IMR-90 (cell line): ENCODE results near the gene ADCY2. TPM values are rescaled to one million over a fixed set of nuclear protein-coding genes. Genes with fewer than 3 reads are reported as not detected.

Experiments
- ATAC-seq: fragments of 200-7000 bp; cut with Tn5 transposase; 2 replicates; pipeline ENCODE4 v1.9.1; 2020; ENCODE audit warnings: low read depth, mild to moderate bottlenecking, moderate library complexity
- BruUV-seq: library from RNA; stranded (reverse); fragments of 400-500 nt; replicated peaks from 2 replicates; lab custom pipeline; 2021; lab: Mats Ljungman, UMichigan
- CTCF ChIA-PET: fragments of 300-600 bp; formaldehyde crosslinking; extraction: SDS; loops from one replicate; lab custom pipeline; 2021; ENCODE audit warnings: antibody characterized with exemption; lab: Yijun Ruan, JAX
- POLR2A ChIA-PET: fragments of 300-600 bp; sonication (Branson Sonifier 250); formaldehyde crosslinking; loops from one replicate; lab custom pipeline; 2022; ENCODE audit warnings: antibody characterized with exemption; ENCODE audit not compliant: unreplicated experiment; lab: Charles Lee
- DNase-seq: peaks from one replicate; pipeline ENCODE4 v3.0.0; 2013
- H2AFZ ChIP-seq: replicated peaks from 2 replicates; pipeline ENCODE3; 2013; ENCODE audit warnings: low read length, mild to moderate bottlenecking; ENCODE audit not compliant: poor library complexity
- H2AK5ac ChIP-seq: 2 replicates; pipeline ENCODE4 v1.6.1; 2013; ENCODE audit warnings: low read depth, low read length, inconsistent platforms
- H2AK9ac ChIP-seq: replicated peaks from 2 replicates; pipeline ENCODE3; 2013; ENCODE audit warnings: mild to moderate bottlenecking, low read depth, low read length, moderate library complexity; ENCODE audit not compliant: poor library complexity
- H2BK120ac ChIP-seq: 2 replicates; pipeline ENCODE4 v1.6.1; 2013; ENCODE audit warnings: low read depth, low read length, inconsistent platforms
- H2BK15ac ChIP-seq: 3 replicates; pipeline ENCODE4 v1.6.1; 2013; ENCODE audit warnings: low read depth, low read length, inconsistent platforms
- H2BK20ac ChIP-seq: 2 replicates; pipeline ENCODE4 v1.6.1; 2013; ENCODE audit warnings: low read depth, mild to moderate bottlenecking, inconsistent platforms, low read length, moderate library complexity
- H2BK5ac ChIP-seq: 2 replicates; pipeline ENCODE4 v1.6.1; 2013; ENCODE audit warnings: mild to moderate bottlenecking, low read depth, low read length, inconsistent platforms; ENCODE audit not compliant: poor library complexity, severe bottlenecking
- H3K14ac ChIP-seq: replicated peaks from 2 replicates; pipeline ENCODE4 v1.6.1; 2013; ENCODE audit warnings: low read depth, low read length, inconsistent platforms
- H3K18ac ChIP-seq: 2 replicates; pipeline ENCODE4 v1.6.1; 2013; ENCODE audit warnings: low read depth, low read length, control low read depth
- H3K23ac ChIP-seq: 2 replicates; pipeline ENCODE4 v1.6.1; 2013; ENCODE audit warnings: low read depth, low read length, inconsistent platforms
- H3K27ac ChIP-seq: 2 replicates; pipeline ENCODE4 v1.5.1; 2013; ENCODE audit warnings: mild to moderate bottlenecking, control low read depth, low read length; ENCODE audit not compliant: insufficient read depth
- H3K27me3 ChIP-seq: 2 replicates; pipeline ENCODE4 v1.6.1; 2013; ENCODE audit warnings: low read length; ENCODE audit not compliant: control insufficient read depth, insufficient read depth
- H3K36me3 ChIP-seq: 2 replicates; pipeline ENCODE4 v1.6.1; 2013; ENCODE audit warnings: low read length, mixed read lengths; ENCODE audit not compliant: control insufficient read depth, insufficient read depth
- H3K4ac ChIP-seq: 2 replicates; pipeline ENCODE4 v1.6.1; 2013; ENCODE audit warnings: low read depth, low read length, inconsistent platforms
- H3K4me1 ChIP-seq: 2 replicates; pipeline ENCODE4 v1.6.1; 2013; ENCODE audit warnings: low read length, mixed read lengths; ENCODE audit not compliant: control insufficient read depth, insufficient read depth
- H3K4me2 ChIP-seq: 2 replicates; pipeline ENCODE4 v1.6.1; 2013; ENCODE audit warnings: low read depth, mild to moderate bottlenecking, control low read depth, low read length, moderate library complexity
- H3K4me3 ChIP-seq: 2 replicates; pipeline ENCODE4 v1.5.1; 2013; ENCODE audit warnings: low read depth, mild to moderate bottlenecking, control low read depth, low read length, moderate library complexity; ENCODE audit not compliant: insufficient read depth
- H3K56ac ChIP-seq: 2 replicates; pipeline ENCODE4 v1.6.1; 2013; ENCODE audit warnings: low read length, inconsistent platforms; ENCODE audit not compliant: insufficient read depth; ENCODE audit errors: extremely low read depth
- H3K79me1 ChIP-seq, 2 experiments: 2 replicates each; pipeline ENCODE4 v1.6.1; 2013; ENCODE audit warnings: low read length in 2 of 2, inconsistent platforms in 1 of 2, low read depth in 1 of 2
- H3K9ac ChIP-seq: 2 replicates; pipeline ENCODE4 v1.6.1; 2013; ENCODE audit warnings: low read depth, low read length, control low read depth
- H3K9me1 ChIP-seq: 2 replicates; pipeline ENCODE4 v1.6.1; 2013; ENCODE audit warnings: low read length, inconsistent platforms; ENCODE audit not compliant: insufficient read depth
- H3K9me3 ChIP-seq: 2 replicates; pipeline ENCODE4 v1.6.1; 2013; ENCODE audit warnings: low read length; ENCODE audit not compliant: control insufficient read depth, insufficient read depth
- H4K20me1 ChIP-seq: 2 replicates; pipeline ENCODE4 v1.6.1; 2013; ENCODE audit warnings: low read length, inconsistent platforms; ENCODE audit not compliant: insufficient read depth
- H4K5ac ChIP-seq: 2 replicates; pipeline ENCODE4 v1.6.1; 2013; ENCODE audit warnings: mild to moderate bottlenecking, low read depth, low read length, control low read depth
- H4K8ac ChIP-seq, 2 experiments: 2 replicates each; pipeline ENCODE4 v1.6.1; 2013; ENCODE audit warnings: low read depth in 2 of 2, low read length in 2 of 2, control low read depth in 1 of 2, inconsistent platforms in 1 of 2
- H4K91ac ChIP-seq: 2 replicates; pipeline ENCODE4 v1.6.1; 2013; ENCODE audit warnings: low read depth, low read length, inconsistent platforms; ENCODE audit not compliant: insufficient read depth
- BHLHE40 ChIP-seq: fragments of 150-350 bp; IDR thresholded peaks from 2 replicates; pipeline ENCODE4 v1.6.1; 2016; ENCODE audit warnings: mild to moderate bottlenecking, low read depth, low read length
- CHD1 ChIP-seq: IDR thresholded peaks from 2 replicates; pipeline ENCODE4 v1.6.1; 2012; ENCODE audit warnings: low read depth, low read length, improper control_type of control experiment
- MAZ ChIP-seq: IDR thresholded peaks from 2 replicates; pipeline ENCODE4 v1.6.1; 2012; ENCODE audit warnings: low read depth, mild to moderate bottlenecking, low read length, improper control_type of control experiment, moderate library complexity, borderline replicate concordance
- POLR2A ChIP-seq: IDR thresholded peaks from 2 replicates; pipeline ENCODE4 v1.6.1; 2012; ENCODE audit warnings: mild to moderate bottlenecking, low read depth, low read length
- RAD21 ChIP-seq: IDR thresholded peaks from 2 replicates; pipeline ENCODE4 v1.6.1; 2012; ENCODE audit warnings: low read length, improper control_type of control experiment
- WGBS, 2 experiments: methylation state at CpG; one replicate each; pipeline versions ENCODE4 v1.1.5 to v1.1.7; 2013; ENCODE audit warnings: missing lambda C conversion rate in 2 of 2; ENCODE audit not compliant: insufficient read length in 1 of 2; ENCODE audit errors: extremely low coverage in 2 of 2; 5-methylcytosine and 5-hydroxymethylcytosine counted together
- dilution Hi-C: fragments of 300-500 bp; cut with HindIII; formaldehyde crosslinking; loops from one replicate; pipeline ENCODE4 v1.14.3; 2018; ENCODE audit warnings: low sequenced_read_pairs; ENCODE audit not compliant: unreplicated experiment
- in situ Hi-C: fragments of 300-500 bp; cut with MboI; formaldehyde crosslinking; loops from 3 replicates; pipeline ENCODE4 v1.14.3; 2019; ENCODE audit warnings: low sequenced_read_pairs, inconsistent platforms, mixed read lengths
- intact Hi-C: fragments of 100-400 bp; cut with micrococcal nuclease; formaldehyde crosslinking; loops from 2 replicates; pipeline ENCODE4 v1.10.0; 2022
- polyA plus RNA-seq, 3 experiments: library from polyadenylated mRNA; depleted of rRNA; stranded (reverse); fragments of >200 nt; gene quantifications; 2 replicates each; pipeline ENCODE4 v1.2.3, GENCODE V29; 2012; ENCODE audit warnings: low replicate concordance in 1 of 3
- total RNA-seq: library from RNA; depleted of rRNA; stranded (reverse); fragments of >200 nt; gene quantifications from 2 replicates; pipeline ENCODE4 v1.2.3, GENCODE V29; 2012
- TF ChIP-seq, protein P1 (sequence below): fragments of 150-350 bp; IDR thresholded peaks from 2 replicates; pipeline ENCODE4 v1.6.1; 2017; ENCODE audit warnings: mild to moderate bottlenecking, antibody characterized with exemption, low read length, low read depth
- TF ChIP-seq, protein P2 (sequence below): conservative IDR thresholded peaks from 2 replicates; pipeline ENCODE4 v1.5.1; 2012; ENCODE audit warnings: mild to moderate bottlenecking, low read depth, low read length, improper control_type of control experiment
- TF ChIP-seq, protein P3 (sequence below): fragments of 150-350 bp; IDR thresholded peaks from 2 replicates; pipeline ENCODE4 v1.6.1; 2016; ENCODE audit warnings: low read depth, mild to moderate bottlenecking, low read length, moderate library complexity, borderline replicate concordance

Gene ADCY2
- total and polyA plus RNA-seq, 2 of the 4 experiments (the other 2 are of a cell fraction) = not detected

DNA sequence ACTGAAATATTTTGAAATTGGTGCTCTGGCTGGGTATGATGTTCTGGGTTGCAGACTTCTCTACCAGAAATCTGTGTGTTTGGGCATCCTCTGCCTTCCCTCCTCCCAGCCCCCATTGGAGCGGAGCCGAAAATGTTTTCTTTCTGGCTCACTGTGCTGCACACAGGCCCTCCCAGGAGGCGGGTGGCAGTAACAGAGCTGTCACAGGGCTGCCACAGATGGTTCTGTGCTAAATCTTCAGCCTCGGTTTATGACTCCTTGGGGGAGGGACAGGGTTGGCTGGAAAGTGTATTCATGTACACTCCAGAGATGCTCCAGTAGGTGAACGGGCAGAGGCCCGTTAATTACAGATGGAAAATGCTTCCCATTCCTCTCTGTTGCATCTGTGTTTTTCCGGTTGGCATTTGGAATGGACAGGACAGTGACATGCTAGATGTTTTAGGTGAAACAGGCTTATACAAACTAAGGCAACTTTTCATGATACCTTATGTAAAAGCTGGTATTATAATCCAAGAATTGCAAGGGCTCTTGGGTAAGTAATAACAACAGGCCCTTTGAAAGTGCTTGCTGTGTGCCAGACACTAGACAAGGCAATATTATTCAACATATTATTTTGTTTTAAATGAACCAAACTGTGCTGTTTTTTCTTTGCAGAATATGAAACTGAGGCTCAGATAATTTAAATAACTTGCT lies 180.2 kb downstream of the ADCY2 start:
- dilution Hi-C loops (no loop called here), intact Hi-C loops (no loop called here), in situ Hi-C loops (no loop called here)
- Histone ChIP-seq H3K79me1 (no peaks in the 10 kb centered on the region), H2BK5ac (no peak overlapping the region), H4K8ac (no peak overlapping the region), H3K56ac (no peak overlapping the region), H3K9me1 (no peaks in the 10 kb centered on the region), H2BK20ac (no peak overlapping the region), H2AK5ac (no peak overlapping the region), H3K27me3 (no peaks in the 10 kb centered on the region), H3K18ac (no peak overlapping the region), H3K4ac (no peak overlapping the region), H3K14ac (no peak overlapping the region), H3K27ac (no peak overlapping the region), H3K36me3 (no peaks in the 10 kb centered on the region), H4K91ac (no peak overlapping the region), H3K4me3 (no peak overlapping the region), H2AK9ac (no peak overlapping the region), H3K9me3 (peaks cover 2% of the 10 kb centered on the region), H3K23ac (no peak overlapping the region), H3K4me2 (no peak overlapping the region), H4K5ac (no peak overlapping the region), H2BK15ac (no peak overlapping the region), H2AFZ (no peak overlapping the region), H4K20me1 (no peaks in the 10 kb centered on the region), H3K4me1 (no peaks in the 10 kb centered on the region), H3K9ac (no peak overlapping the region), H2BK120ac (no peak overlapping the region)
- ATAC-seq (no peak), DNase-seq (no peak)
- no CpG with 5 or more reads among the region's 7 CpGs for WGBS, 2 experiments
- TF ChIP-seq, protein P1, sequence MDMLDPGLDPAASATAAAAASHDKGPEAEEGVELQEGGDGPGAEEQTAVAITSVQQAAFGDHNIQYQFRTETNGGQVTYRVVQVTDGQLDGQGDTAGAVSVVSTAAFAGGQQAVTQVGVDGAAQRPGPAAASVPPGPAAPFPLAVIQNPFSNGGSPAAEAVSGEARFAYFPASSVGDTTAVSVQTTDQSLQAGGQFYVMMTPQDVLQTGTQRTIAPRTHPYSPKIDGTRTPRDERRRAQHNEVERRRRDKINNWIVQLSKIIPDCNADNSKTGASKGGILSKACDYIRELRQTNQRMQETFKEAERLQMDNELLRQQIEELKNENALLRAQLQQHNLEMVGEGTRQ = no peak
- no peak for TF ChIP-seq POLR2A
- TF ChIP-seq RAD21 = no peak
- TF ChIP-seq CHD1 = no peak
- TF ChIP-seq BHLHE40 = no peak
- TF ChIP-seq MAZ = no peak
- TF ChIP-seq, protein P2, sequence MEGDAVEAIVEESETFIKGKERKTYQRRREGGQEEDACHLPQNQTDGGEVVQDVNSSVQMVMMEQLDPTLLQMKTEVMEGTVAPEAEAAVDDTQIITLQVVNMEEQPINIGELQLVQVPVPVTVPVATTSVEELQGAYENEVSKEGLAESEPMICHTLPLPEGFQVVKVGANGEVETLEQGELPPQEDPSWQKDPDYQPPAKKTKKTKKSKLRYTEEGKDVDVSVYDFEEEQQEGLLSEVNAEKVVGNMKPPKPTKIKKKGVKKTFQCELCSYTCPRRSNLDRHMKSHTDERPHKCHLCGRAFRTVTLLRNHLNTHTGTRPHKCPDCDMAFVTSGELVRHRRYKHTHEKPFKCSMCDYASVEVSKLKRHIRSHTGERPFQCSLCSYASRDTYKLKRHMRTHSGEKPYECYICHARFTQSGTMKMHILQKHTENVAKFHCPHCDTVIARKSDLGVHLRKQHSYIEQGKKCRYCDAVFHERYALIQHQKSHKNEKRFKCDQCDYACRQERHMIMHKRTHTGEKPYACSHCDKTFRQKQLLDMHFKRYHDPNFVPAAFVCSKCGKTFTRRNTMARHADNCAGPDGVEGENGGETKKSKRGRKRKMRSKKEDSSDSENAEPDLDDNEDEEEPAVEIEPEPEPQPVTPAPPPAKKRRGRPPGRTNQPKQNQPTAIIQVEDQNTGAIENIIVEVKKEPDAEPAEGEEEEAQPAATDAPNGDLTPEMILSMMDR = no peak
- TF ChIP-seq, protein P3, sequence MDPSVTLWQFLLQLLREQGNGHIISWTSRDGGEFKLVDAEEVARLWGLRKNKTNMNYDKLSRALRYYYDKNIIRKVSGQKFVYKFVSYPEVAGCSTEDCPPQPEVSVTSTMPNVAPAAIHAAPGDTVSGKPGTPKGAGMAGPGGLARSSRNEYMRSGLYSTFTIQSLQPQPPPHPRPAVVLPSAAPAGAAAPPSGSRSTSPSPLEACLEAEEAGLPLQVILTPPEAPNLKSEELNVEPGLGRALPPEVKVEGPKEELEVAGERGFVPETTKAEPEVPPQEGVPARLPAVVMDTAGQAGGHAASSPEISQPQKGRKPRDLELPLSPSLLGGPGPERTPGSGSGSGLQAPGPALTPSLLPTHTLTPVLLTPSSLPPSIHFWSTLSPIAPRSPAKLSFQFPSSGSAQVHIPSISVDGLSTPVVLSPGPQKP = no peak
- POLR2A ChIA-PET = no interaction called here
- CTCF ChIA-PET = no interaction called here
- no TSS peak for BruUV-seq
